ENCODE results near the gene PLCG1. TPM values are rescaled to one million over a fixed set of nuclear protein-coding genes. Genes with fewer than 3 reads are reported as not detected.

The PLCG1 gene
- total and polyA plus RNA-seq, 9 of the 15 experiments (the other 6 are each of a cell fraction or from before 2014, with no cell fraction given): 1.7 to 67.0 (median 34.8) TPM

DNA sequence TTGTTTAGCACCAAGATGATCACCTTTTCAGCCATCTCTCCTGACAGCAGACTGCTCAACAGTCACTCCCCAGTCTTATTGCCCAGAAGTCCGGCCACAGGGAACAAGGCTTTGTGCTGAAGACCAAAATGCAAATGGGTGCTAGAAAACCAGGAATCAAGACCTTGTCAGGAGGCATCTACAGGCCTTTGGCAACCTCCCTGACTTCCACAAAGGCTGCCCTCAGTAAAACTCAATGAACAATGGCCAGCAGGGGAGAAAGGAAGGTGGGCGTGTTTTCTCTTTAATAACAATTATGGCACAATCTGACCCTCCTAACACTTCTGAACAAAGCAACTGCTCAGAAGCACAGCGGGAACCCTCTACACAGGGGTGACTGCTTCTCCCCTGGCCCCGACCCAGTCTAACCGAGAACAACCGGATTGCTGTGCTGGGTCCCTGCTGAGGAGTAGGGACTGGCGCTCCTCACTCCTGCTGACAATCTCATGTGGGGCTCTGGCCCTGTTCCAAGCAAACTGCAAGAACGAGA lies 41.6 kb downstream of the PLCG1 start:
- no TSS peak for BruUV-seq (replicated peaks)
- Histone ChIP-seq H3K9ac (ENCODE audit: insufficient read depth in 1 of 2, low read depth in 2 of 2, low read length in 2 of 2) (0 out of 4 replicates have a peak overlapping the region, but pooled peaks of 1 of the 2 experiments have one; percentile 59), H4K20me1 (replicated peaks; ENCODE audit: control insufficient read depth, insufficient read depth, low read length) (no peaks in the 10 kb centered on the region; the same call in 1 of the 2 replicates), H3K9me1 (ENCODE audit: control insufficient read depth, insufficient read depth, low read length) (no peaks in the 10 kb centered on the region), H3K4me2 (ENCODE audit: insufficient read depth, low read length) (no peak overlapping the region), H3K27ac (ENCODE audit: extremely low read depth, low read depth, low read length) (no peak overlapping the region), H3K79me2 (ENCODE audit: control insufficient read depth, insufficient read depth, low read length) (no peaks in the 10 kb centered on the region), H3K9me3 (replicated peaks; ENCODE audit: control insufficient read depth, insufficient read depth, low read depth, low read length) (no peaks in the 10 kb centered on the region), H3K27me3 (ENCODE audit: control insufficient read depth in 2 of 2, insufficient read depth in 2 of 2, low read length in 2 of 2) (no peaks in the 10 kb centered on the region), H3K4me1 (replicated peaks in 1 of 2; ENCODE audit: control insufficient read depth in 2 of 2, insufficient read depth in 2 of 2, low read length in 2 of 2) (no peaks in the 10 kb centered on the region), H2AFZ (ENCODE audit: low read depth, low read length) (no peak overlapping the region), H3K36me3 (ENCODE audit: control insufficient read depth, insufficient read depth, low read length) (peaks cover 32% of the 10 kb centered on the region; the same call in 2 of the 3 replicates), H3K4me3 (no peak overlapping the region)
- intact Hi-C loops (cut with micrococcal nuclease): no loop called here
- FAIRE-seq (peak; percentile 26), ATAC-seq (no peak), DNase-seq (ENCODE audit: extremely low read depth in 1 of 4, low spot score in 3 of 4) (no peak)
- TF ChIP-seq ZBTB8A (IDR thresholded peaks at IDR 0.05; ENCODE audit: partially characterized antibody) (no peak), ZNF3 (CRISPR knock-in tag; IDR thresholded peaks at IDR 0.05) (no peak), CBX2 (IDR thresholded peaks at IDR 0.05; ENCODE audit: insufficient read depth, low read length, poor library complexity, severe bottlenecking) (no peak), PHB (CRISPR knock-in tag; IDR thresholded peaks at IDR 0.05) (no peak)
- TF ChIP-seq, protein P1, sequence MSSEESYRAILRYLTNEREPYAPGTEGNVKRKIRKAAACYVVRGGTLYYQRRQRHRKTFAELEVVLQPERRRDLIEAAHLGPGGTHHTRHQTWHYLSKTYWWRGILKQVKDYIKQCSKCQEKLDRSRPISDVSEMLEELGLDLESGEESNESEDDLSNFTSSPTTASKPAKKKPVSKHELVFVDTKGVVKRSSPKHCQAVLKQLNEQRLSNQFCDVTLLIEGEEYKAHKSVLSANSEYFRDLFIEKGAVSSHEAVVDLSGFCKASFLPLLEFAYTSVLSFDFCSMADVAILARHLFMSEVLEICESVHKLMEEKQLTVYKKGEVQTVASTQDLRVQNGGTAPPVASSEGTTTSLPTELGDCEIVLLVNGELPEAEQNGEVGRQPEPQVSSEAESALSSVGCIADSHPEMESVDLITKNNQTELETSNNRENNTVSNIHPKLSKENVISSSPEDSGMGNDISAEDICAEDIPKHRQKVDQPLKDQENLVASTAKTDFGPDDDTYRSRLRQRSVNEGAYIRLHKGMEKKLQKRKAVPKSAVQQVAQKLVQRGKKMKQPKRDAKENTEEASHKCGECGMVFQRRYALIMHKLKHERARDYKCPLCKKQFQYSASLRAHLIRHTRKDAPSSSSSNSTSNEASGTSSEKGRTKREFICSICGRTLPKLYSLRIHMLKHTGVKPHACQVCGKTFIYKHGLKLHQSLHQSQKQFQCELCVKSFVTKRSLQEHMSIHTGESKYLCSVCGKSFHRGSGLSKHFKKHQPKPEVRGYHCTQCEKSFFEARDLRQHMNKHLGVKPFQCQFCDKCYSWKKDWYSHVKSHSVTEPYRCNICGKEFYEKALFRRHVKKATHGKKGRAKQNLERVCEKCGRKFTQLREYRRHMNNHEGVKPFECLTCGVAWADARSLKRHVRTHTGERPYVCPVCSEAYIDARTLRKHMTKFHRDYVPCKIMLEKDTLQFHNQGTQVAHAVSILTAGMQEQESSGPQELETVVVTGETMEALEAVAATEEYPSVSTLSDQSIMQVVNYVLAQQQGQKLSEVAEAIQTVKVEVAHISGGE (CRISPR knock-in tag; IDR thresholded peaks at IDR 0.05): 0 out of 6 replicates have a peak, but pooled peaks of 1 of the 3 experiments have one; percentile 30
- TF ChIP-seq, protein P2, sequence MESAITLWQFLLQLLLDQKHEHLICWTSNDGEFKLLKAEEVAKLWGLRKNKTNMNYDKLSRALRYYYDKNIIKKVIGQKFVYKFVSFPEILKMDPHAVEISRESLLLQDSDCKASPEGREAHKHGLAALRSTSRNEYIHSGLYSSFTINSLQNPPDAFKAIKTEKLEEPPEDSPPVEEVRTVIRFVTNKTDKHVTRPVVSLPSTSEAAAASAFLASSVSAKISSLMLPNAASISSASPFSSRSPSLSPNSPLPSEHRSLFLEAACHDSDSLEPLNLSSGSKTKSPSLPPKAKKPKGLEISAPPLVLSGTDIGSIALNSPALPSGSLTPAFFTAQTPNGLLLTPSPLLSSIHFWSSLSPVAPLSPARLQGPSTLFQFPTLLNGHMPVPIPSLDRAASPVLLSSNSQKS (CRISPR knock-in tag; IDR thresholded peaks at IDR 0.05): no peak
- ChIA-PET POLR2A (no interaction called here), CTCF (ENCODE audit: low intra/inter-chr PET ratio) (no interaction called here)
- 70% methylated on average over 8 of the region's 8 CpGs for whole genome bisulfite sequencing (ENCODE audit: insufficient coverage, low coverage, missing lambda C conversion rate)
- in situ Hi-C loops (cut with MboI): loop anchor here (5.0 kb wide), 1 partner anchor 163 kb away; the partner anchor contains the start of gene LPIN3
